A549 (cell line): ENCODE results near the gene UNC45A.

Experiments used
- CBX8 ChIP-seq: fragments of 200-600 bp; sonication (generic); IDR thresholded peaks from 2 replicates; pipeline ENCODE4 v1.6.1; 2016
- CHD4 ChIP-seq: fragments of 200-600 bp; sonication (generic); IDR thresholded peaks from 2 replicates; pipeline ENCODE4 v1.6.1; 2016; ENCODE audit warnings: antibody characterized with exemption, mild to moderate bottlenecking, borderline replicate concordance
- CTCF ChIP-seq: fragments of >200 bp; sonication (Bioruptor Twin); formaldehyde crosslinking; IDR thresholded peaks from 3 replicates; pipeline ENCODE4 v1.5.1; 2016
- HOXB5 ChIP-seq: fragments of 250-450 bp; sonication (Bioruptor Pico); IDR thresholded peaks from 2 replicates; pipeline ENCODE4 v1.5.0; 2020; ENCODE audit warnings: mild to moderate bottlenecking, moderate library complexity
- MYC ChIP-seq: IDR thresholded peaks from 2 replicates; pipeline ENCODE4 v1.6.1; 2012; ENCODE audit warnings: mild to moderate bottlenecking, inconsistent platforms, low read length, improper control_type of control experiment, borderline replicate concordance
- POLR2A ChIP-seq: IDR thresholded peaks from 2 replicates; pipeline ENCODE4 v1.6.1; 2012; ENCODE audit warnings: mild to moderate bottlenecking, low read length
- RCOR1 ChIP-seq: fragments of 150-350 bp; IDR thresholded peaks from 2 replicates; pipeline ENCODE4 v1.6.1; 2014; ENCODE audit warnings: antibody characterized with exemption, low read length, low read depth

GRCh38 chr15:90994417-90995311 lies 59.6 kb downstream of the UNC45A start, which contains the start of gene PRC1:
- no peak for TF ChIP-seq CTCF
- TF ChIP-seq CHD4: no peak
- TF ChIP-seq HOXB5: no peak
- no peak for TF ChIP-seq CBX8
- TF ChIP-seq MYC: 0 out of 2 replicates have a peak, but pooled peaks have one; percentile 66
- no peak for TF ChIP-seq RCOR1
- TF ChIP-seq POLR2A: peak; percentile 74
